GM21390 (cell line): ENCODE measurements around the gene C16orf82.
"Not testable (repeated sequence)": the region's sequence is repeated elsewhere in the genome, so short reads cannot be mapped to it uniquely, and the experiment has no call there.

Experiments used
- ATAC-seq: cut with Tn5 transposase; IDR thresholded peaks from one replicate; pipeline ENCODE4 v1.9.1; 2021; ENCODE audit not compliant: unreplicated experiment

C16orf82 gene

DNA sequence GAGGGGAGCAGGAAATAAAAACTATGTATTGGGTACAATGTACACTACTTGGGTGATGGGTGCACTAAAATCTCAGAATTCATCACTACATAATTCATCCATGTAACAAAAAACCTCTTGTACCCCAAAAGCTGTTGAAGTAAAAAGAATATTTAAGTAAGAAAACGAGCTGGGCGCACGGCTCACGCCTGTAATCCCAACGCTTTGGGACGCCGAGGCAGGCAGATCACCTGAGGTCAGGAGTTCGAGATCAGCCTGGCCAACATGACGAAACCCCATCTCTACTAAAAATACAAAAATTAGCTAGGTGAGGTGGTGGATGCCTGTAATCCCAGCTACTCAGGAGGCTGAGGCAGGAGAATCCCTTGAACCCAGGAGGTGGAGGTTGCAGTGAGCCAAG, 19.3 kb downstream of the C16orf82 start:
- not testable (repeated sequence) for ATAC-seq

DNA sequence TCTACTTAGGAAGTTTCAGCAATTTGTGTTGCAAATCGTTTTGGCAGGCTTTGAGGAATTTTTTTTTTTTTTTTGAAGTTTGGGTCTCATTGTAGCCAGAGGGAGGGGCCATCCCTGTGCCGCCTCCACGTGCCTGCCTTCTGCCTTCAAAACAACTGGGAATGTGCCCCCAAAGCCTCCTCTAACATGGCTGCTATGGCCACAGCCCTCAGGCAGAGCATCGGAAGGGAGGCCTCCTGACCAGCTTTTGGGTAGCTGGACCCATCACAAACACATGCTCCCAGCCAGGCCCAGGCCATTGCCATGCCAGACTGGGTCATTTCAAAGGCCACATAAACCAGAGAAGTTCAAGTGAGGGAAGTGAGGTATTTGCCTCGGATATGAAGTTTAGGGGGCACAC, 21.5 kb downstream of the C16orf82 start:
- ATAC-seq = no peak

DNA sequence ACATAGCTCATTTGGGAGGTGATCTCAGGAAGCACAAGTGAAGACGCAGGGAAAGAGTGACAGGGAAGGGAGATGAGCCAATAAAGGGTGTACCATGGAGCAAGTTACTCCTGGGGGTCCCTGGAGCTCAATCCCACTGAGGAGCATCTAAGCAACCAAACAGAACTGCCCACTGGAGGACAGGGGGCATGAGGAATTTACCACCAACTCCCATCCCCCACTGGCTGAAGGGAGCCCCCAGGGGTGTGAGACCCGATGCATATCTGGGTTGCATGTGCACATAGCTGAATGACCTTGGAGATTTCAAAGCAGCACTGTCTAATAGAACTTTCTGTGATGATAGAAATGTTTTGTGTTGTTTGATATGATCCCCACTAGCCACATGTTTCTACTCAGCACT, 29.6 kb downstream of the C16orf82 start:
- ATAC-seq = no peak

GRCh38 chr16:27097800-27098230, 31.1 kb downstream of the C16orf82 start:
- no peak for ATAC-seq

GRCh38 chr16:27098366-27099049, 31.8 kb downstream of the C16orf82 start:
- no peak for ATAC-seq

DNA sequence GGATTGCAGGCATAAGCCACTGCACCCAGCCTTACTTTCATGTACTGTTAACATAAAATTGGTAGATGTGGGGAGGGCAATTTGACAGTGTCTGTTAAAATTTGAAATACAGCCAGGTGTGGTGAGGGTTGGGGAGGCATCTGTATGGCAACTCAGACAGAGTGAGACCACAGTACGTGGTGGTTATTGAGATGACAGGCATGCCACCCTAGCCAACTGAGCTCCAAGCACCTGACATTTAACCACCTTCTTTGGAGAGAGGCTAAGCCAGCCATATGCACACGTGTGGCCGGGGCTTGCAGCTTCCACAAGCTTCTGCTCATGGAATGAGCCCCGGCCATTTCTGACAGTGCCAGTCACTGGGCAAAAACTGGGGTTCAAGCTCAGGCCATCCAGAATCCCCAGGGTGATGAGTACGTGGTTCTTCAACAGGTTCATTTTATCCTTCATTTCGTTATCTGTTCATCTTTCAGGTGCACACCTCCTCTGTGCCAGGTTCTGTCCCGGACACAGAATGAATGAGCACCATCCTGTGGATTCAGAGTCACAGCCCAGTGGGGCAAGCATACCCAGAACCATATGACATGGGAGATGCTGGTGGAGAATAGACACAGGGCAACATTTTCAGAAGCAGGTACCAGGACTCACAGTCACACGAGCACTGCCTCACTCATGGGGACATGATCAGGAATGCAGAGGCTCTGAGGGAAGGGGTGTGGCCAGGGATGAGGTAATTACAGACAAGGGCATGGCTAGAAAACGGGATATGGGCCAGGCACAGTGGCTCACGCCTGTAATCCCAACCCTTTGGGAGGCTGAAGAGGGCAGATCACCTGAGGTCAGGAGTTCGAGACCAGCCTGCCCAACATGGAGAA, 36.2 kb downstream of the C16orf82 start:
- ATAC-seq = no peak

GRCh38 chr16:27103954-27104353, 37.2 kb downstream of the C16orf82 start:
- no peak for ATAC-seq

GRCh38 chr16:27106305-27106704, 39.6 kb downstream of the C16orf82 start:
- ATAC-seq = no peak

DNA sequence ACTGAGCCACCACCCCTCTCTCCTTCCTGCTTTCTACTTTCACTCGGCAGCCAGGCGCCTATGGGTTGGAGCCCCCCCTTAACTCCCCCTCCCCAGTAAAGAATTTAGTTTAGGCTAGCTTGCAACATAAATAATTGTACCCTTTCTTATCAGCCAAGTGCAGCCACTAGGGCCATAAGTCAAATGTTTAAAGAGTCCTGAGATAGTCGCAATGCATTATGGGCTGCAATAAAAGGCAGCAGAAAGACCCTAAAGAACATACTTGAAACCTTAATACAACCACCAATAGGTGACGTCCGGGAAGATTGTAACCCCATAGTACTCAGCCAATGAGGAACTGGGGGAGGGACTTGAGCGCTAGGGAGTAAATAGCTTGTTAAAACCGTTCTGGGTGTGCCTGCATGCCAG, 40.5 kb downstream of the C16orf82 start:
- ATAC-seq = no peak

GRCh38 chr16:27108051-27108770, 41.5 kb downstream of the C16orf82 start:
- no peak for ATAC-seq

GRCh38 chr16:27108826-27109665, 42.3 kb downstream of the C16orf82 start:
- ATAC-seq = no peak

- ATAC-seq = peak; percentile 66
Observed at GRCh38 chr16:27109666-27110523, 43.2 kb downstream of the C16orf82 start.

DNA sequence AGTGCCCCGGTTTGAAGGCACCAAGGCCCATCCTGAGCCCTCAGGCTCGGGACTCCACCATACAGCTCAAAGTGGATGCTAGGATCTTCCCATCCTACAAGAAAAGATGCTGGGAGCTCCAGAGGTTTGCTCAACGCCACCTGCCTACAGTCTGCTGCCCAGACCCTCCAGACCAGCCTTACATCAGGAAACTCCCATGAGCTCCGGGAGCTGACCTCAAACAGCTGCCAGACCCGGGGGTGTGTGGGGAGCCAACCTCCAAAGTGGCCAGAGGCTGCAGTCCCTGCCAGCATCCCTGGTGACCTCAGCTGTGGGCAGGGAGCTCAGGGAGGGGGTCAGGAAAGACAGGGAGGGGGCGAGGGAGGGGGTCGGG, 43.8 kb downstream of the C16orf82 start:
- ATAC-seq = no peak

DNA sequence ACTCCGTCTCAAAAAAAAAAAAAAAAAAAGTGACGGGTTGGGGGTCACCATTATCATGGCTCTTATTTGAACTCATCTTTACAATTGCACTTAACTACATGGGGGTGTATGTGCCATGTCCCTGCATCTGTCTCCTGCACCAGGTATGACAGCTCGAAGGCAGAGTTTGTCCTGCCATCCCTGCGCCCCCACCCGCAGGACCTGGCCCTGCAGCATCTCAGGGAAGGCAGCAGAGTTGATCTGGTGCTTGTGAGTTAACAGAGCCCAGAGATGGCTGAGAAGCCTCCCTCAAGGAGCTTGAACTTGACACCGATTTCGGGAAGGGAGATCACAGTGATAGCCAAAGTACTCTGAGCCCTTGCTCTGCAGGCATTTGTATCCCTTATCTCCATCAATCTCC, 44.8 kb downstream of the C16orf82 start:
- no peak for ATAC-seq

DNA sequence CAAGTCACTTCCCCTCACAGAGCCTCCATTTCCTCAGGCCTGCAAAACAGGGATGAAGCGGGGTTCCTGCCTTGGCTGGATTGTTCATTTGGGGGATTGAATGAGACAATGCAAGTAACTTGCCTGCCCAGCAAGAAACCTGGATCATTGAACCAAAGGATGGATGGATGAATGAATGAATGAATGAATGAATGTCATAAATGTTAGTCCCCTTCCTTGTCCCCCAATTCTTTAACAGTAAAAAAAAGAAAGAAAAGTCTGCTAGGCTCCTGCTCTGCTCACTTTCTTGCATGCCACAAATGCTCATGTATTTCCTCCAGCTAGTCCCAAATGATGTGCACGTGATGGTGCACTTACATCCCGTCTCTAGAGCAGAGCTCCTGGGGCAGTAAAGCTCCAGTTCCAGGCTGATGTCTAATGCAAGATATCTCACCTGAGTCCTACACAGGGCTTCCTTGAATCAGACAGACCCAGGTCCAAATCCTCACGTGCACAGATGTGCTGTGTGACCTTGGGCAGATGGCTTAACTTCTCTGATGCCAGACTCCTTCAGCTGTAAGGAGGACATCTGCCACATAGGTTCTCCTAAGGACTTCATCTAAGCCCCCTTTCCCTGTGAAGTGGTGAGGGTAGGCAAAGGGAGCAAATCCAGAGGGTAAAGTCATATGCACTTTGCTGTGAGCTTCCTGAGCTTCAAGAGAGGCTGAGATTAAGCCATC, 45.5 kb downstream of the C16orf82 start:
- ATAC-seq = no peak

DNA sequence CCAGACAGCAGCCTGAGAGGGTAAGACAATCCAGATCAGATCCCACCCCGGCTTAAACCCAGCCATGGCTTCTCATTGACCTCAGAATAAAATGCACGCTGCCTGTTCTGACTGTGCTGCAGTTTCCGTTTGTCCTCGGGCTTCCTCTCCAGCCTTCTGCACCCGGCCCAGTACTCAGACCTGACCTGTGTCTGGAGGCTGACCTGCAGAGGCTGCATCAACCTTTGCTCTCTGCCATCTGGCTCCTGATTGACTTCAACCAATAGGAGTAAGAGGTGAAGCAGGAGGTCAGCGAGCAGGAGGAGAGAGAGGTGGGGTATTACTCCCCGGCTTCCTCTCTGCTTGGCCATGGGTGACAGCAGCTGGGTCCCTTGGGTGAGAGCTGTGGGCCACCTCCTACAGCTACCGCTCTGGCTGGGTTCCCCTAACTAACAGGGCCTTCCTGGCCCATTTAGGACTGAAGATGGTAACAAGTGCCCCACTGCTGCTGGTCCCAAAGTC, 46.7 kb downstream of the C16orf82 start:
- ATAC-seq = no peak

DNA sequence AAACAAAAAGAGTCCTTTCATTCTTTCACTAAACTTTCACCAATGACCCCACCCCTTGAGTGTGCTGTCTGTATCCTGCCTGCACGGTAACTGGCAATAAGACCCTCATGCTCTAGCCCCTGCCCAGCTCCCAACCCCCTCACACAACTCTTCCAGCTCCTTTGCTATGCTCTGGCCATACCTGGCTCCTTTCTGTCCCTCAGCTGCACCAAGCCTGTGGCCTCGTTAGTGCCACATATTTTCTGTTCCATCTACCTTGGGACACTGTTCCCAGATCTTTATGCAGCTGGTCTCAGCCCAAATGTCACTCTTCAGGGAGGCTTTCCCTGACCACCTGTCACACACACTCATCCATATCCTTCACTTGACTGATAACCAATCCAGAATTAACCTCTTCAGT, 47.3 kb downstream of the C16orf82 start:
- ATAC-seq = no peak

DNA sequence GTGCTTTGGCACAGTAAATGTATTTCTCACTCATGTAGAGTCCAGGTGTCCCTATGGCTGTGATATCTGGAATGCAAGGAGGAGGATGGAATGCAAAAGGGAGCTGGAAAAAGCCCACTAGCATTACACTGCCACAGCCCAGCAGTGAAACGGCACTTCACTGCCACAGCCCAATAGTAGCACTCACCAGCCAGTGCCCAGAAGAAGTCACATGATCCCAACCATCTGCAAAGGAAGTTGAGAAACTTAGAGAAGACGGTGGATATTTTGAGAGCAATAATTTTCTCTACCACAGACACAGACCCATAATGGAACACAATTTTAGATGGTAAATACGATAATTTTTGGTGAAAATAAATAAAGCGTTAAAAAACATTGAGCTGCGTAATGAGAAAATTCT, 51.8 kb downstream of the C16orf82 start:
- ATAC-seq = no peak
